GM19438 (cell line): Measurements from ENCODE around the gene USP30.
A peak's percentile ranks its signal among the peaks of the same experiment; 100 is the strongest.
"Not testable (repeated sequence)": the region's sequence is repeated elsewhere in the genome, so short reads cannot be mapped to it uniquely, and the experiment has no call there.

ENCODE experiments used
- ATAC-seq: cut with Tn5 transposase; IDR thresholded peaks from one replicate; pipeline ENCODE4 v1.9.1; 2021; ENCODE audit warnings: low read depth; ENCODE audit not compliant: unreplicated experiment

USP30 gene, protein sequence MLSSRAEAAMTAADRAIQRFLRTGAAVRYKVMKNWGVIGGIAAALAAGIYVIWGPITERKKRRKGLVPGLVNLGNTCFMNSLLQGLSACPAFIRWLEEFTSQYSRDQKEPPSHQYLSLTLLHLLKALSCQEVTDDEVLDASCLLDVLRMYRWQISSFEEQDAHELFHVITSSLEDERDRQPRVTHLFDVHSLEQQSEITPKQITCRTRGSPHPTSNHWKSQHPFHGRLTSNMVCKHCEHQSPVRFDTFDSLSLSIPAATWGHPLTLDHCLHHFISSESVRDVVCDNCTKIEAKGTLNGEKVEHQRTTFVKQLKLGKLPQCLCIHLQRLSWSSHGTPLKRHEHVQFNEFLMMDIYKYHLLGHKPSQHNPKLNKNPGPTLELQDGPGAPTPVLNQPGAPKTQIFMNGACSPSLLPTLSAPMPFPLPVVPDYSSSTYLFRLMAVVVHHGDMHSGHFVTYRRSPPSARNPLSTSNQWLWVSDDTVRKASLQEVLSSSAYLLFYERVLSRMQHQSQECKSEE

DNA sequence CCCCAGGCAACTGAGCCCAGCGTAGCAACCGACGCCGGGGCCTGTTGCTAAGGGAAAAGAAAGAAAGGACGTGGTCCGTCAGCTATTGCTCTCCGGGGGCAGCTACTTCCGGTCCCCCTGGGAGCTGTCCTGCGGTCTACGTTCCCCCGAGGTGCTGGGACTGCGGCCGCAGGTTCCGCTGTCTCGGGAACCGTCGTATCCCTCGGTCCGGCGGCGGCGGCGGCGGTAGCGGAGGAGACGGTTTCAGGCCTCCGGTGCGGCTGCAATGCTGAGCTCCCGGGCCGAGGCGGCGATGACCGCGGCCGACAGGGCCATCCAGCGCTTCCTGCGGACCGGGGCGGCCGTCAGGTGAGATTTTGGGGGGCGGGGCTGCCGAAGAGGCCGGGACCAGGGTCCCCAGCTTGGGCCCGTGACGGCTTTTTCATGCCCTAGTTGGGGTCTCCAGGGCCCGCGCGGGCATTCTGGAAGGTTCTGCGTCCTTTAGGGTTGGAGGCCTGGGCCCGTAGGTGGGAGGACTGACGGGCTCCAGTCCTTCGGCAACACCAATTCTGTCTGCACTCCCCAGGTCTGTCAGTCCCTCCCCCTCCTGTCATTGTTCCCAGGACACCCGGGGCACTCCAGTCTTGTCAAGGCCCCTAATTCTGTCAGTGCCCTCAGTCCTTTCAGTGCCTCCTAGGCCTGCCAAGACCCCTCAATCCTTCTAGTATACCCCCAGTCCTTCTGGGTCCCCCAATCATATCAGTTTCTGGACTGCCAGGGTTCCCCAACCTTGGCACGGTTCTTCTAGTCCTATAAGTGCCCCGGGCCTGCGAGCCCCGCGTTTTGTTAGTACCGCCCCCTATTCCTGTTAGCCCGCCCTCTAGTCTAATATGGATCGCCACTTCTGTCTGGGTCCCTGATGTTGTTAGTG, at the start of gene USP30:
Gene USP30, plus strand, starts transcription at position 163 of the 910 bp plus-strand sequence. Its CDS starts 103 bp downstream, at position 266.
- ATAC-seq, result peak; percentile 63

DNA sequence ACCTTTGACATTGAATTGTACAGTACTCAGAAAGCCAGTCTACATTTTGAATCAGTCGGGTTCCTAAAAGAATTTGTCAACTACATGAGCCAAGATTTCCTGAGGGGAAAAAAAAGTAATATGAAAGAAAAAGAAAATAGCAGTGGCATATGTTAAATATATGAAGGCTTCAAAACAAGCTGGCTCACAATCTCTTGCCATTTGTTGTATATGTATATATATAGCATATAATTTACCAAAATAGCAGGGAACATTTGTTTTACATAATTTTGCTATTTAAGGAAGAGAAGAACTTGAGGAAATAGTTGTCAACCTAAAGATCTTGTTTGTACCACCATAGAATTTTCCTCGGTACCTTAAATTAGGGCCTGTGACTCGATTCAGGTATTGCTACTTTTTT, 48.4 kb upstream of the USP30 start:
- ATAC-seq, result no peak

DNA sequence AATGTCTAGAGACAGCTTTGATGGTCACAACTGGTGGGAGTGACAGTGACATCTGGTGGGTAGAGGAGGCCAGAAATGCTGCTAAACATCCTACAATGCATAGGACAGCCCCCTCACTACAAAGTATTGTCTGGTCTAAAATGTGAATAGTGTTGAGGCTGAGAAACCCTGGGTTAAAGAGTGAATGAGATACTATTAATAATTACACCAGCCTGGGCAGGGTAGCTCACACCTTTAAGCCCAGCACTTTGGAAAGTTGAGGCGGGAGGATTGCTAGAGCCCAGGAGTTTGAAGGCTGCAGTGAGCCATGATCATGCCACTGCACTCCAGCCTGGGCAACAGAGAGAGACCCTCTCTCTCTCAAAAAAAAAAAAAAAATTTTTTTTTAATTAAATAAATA, 42.6 kb upstream of the USP30 start:
- no peak for ATAC-seq

DNA sequence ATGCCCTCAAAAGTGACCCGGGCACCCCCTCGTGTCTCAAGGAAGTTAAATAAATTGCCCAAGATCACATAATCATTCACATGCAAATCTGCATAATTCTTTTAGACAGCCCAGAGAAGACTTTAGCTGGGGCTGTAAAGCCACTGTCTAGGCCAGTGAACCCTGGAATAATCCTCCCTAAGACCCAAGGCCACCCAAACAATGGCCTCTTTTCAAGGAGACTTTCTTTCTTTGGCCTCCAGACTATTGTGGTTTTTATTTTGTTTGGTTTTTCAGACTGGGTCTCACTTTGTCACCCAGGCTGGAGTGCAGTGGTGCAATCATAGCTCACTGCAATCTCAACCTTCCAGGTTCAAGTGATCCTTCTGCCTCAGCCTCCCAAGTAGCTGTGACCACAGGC, 42.1 kb upstream of the USP30 start:
- no peak for ATAC-seq

- ATAC-seq, result no peak
These were observed 37.2 kb upstream of the USP30 start for GRCh38 chr12:109014984-109015765.

DNA sequence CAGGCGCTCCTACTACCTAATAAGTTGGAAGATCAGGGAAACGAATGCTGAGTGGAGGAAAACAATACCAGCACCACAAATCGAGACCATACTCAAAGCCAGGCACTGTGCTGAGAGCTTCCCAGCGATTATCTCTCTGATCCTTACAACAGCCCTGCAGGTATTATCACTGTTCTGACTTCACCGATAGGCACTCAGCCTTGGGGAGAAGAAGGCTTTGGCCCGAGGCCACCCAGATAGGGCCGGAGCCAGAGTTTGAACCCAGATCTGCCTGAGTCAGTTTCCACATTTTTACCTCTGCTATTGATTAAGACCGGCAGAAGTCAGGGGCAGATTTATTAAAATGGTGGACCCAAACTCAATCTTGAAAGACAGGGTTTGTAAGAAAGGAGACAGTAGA, 36.4 kb upstream of the USP30 start:
- no peak for ATAC-seq

GRCh38 chr12:109016978-109017377, 35.4 kb upstream of the USP30 start:
- no peak for ATAC-seq

- no peak for ATAC-seq
These were observed 34.1 kb upstream of the USP30 start for GRCh38 chr12:109018296-109018695.

DNA sequence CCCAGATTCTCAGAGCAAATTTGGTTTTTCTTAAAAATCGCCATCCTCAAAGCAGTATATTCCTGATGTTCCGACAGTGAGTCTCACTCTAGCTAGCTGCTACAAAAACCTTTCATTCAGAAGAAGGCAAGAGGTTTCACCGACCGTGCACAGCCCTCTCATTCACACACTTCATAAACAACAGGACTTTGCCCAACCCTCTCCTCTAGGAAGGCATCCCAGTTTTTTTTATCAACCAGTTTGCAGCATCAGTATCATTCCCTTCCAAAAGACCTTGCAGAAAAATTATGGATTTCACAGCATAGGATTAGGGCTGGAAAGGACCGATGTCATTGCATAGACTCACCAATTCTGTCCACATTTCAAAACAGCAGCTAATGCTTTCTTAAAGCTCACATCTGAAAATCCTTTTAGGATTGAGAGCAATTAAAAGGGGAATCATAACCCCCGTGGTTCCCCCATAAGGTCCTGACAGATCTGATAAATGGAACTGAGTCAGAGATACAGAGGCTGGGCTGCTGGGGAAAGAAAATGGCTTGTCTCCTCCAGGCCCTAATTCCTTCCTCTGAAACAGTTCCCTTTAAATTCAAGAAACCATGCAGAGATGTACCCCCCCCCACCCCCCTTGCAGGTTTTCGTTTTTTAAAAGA, 32.1 kb upstream of the USP30 start:
- ATAC-seq, result no peak

GRCh38 chr12:109020796-109021380, 31.5 kb upstream of the USP30 start, which contains the start of gene SVOP:
Gene SVOP, minus strand, starts transcription at chr12:109021068. Its CDS starts 200 bp downstream, at chr12:109020868.
- no peak for ATAC-seq

- ATAC-seq, result no peak
These were observed 24.6 kb upstream of the USP30 start for GRCh38 chr12:109027767-109028166.

- ATAC-seq, result not testable (repeated sequence)
These were observed 23.8 kb upstream of the USP30 start for GRCh38 chr12:109028624-109029023.

DNA sequence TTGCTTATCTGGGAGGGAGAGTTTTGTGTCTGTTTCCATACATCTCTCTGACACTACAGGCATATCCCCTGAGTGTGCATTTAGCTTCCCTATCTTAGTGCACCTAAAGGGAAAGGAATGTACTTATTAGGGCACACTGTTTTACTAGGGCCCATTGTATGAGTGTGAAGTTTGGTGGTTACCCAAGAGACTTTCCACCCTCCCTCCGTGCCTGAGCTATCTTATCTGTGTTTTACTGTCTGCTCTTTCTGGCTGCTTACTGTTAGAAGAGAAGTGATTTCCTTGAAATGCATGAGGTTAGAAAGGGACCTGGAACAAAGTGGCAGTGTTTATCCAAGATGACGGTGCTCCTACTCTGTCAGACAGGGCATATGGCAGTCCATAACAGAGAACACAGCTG, 23.0 kb upstream of the USP30 start:
- no peak for ATAC-seq

- no peak for ATAC-seq
These were observed 18.9 kb upstream of the USP30 start for GRCh38 chr12:109033239-109034196.

DNA sequence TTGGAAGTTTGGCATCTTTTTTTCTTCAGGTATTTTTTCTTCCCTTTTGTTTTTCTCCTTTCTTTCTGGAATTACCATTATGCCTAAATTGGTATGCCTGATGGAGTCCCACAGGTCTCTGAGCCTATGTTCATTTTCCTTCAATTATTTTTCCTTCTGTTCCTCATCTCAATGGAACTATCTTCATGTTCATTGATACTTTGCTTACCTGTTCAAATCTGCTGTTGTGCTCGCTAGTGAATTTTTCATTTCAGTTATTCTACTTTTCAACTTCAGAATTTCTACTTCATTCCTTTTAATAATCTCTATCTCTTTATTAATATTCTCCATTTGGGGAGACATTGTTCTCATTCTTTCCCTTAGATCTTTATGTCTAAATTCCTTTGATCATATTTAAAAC, 15.4 kb upstream of the USP30 start:
- no peak for ATAC-seq

- ATAC-seq, result no peak
These were observed 8.1 kb upstream of the USP30 start for GRCh38 chr12:109044241-109044640.

GRCh38 chr12:109047081-109047805, 5.1 kb upstream of the USP30 start:
- no peak for ATAC-seq

DNA sequence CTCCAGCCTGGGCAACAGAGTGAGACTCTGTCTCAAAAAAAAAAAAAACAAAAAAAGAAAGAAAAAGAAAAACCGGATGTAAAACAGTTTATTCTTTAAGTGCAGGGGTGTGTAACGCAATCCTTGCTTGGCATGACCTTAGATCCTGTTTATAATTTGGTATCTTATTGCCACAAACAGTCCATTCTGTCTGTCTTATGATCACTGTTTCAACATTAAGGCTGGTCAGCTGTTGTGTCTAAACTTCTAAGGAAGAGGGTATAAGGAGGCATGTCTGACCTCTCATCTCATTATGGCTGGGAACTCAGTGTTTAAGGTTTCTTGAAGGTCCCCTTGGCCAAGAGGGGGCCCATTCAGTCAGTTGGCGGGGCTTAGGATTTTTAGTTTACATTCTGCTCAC, 3.7 kb upstream of the USP30 start:
- not testable (repeated sequence) for ATAC-seq
